ENCODE data around the gene CPLANE1. TPM values are rescaled to one million over a fixed set of nuclear protein-coding genes. Genes with fewer than 3 reads are reported as not detected.

CPLANE1 gene
- total RNA-seq, 2 donors from 2014 or later = 21.1 to 39.2 TPM

DNA sequence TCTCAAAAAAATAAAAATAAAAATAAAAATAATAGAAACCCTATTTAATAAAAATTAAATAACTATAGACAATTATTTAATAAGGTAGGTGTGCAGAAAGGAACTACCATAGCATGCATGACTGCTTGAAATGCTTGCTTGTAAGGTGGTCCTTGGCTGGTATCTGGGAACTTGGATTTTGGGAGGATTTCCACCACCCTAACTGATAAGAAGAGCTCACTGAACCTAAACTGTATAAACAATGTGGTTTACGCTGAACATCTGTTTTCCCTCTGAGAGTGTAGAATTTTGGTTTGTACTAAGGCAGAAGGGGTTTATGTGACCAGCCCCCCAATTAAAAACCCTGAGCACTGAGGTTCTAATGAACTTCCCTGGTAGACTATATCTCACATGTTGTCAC, 31.2 kb downstream of the CPLANE1 start:
- Histone ChIP-seq H3K27me3 (no peaks in the 10 kb centered on the region), H3K4me3 (no peak overlapping the region), H3K27ac (no peak overlapping the region), H3K4me1 (no peaks in the 10 kb centered on the region), H3K9me3 (no peaks in the 10 kb centered on the region), H3K36me3 (replicated peaks in 1 of 2; ENCODE audit: insufficient read depth in 1 of 2, low read depth in 2 of 2) (peaks cover 0 to 2% of the 10 kb centered on the region in 2 donors)
- WGBS, 2 donors = 100% methylated on average over 1 of the region's 1 CpG
- ATAC-seq (no peak), DNase-seq (no peak)
- intact Hi-C loops (cut with DNase I) = no loop called here
- TF ChIP-seq POLR2A (IDR thresholded peaks at IDR 0.05) = no peak
- TF ChIP-seq, protein P1, sequence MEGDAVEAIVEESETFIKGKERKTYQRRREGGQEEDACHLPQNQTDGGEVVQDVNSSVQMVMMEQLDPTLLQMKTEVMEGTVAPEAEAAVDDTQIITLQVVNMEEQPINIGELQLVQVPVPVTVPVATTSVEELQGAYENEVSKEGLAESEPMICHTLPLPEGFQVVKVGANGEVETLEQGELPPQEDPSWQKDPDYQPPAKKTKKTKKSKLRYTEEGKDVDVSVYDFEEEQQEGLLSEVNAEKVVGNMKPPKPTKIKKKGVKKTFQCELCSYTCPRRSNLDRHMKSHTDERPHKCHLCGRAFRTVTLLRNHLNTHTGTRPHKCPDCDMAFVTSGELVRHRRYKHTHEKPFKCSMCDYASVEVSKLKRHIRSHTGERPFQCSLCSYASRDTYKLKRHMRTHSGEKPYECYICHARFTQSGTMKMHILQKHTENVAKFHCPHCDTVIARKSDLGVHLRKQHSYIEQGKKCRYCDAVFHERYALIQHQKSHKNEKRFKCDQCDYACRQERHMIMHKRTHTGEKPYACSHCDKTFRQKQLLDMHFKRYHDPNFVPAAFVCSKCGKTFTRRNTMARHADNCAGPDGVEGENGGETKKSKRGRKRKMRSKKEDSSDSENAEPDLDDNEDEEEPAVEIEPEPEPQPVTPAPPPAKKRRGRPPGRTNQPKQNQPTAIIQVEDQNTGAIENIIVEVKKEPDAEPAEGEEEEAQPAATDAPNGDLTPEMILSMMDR (IDR thresholded peaks at IDR 0.05) = no peak

GRCh38 chr5:37214550-37214949, 34.6 kb downstream of the CPLANE1 start:
- ATAC-seq = no peak
- H3K27ac ChIP-seq = no peak overlapping the region

DNA sequence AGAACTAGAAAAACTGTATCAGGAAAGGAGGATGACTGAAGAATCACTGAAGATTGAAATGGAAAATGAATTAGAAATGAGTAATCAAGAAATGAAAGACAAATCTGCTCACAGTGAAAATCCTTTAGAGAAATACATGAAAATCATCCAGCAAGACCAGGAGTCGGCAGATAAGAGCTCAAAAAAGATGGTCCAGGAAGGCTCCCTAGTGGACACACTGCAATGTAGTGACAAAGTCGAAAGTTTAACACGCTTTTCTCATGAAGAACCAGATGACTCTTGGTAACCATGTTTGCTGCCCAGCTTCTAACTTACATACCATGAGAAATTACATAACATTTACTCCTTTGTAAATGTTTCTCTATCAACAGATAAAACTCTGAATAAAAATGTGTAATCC, 37.1 kb downstream of the CPLANE1 start:
- DNase-seq (no peak), ATAC-seq (no peak)
- TF ChIP-seq, protein P1 (IDR thresholded peaks at IDR 0.05) = no peak
- TF ChIP-seq POLR2A (IDR thresholded peaks at IDR 0.05) = no peak
- Histone ChIP-seq H3K27ac (no peak overlapping the region), H3K4me1 (no peaks in the 10 kb centered on the region), H3K36me3 (replicated peaks in 1 of 2; ENCODE audit: insufficient read depth in 1 of 2, low read depth in 2 of 2) (peaks cover 2 to 6% of the 10 kb centered on the region in 2 donors), H3K9me3 (no peaks in the 10 kb centered on the region), H3K27me3 (no peaks in the 10 kb centered on the region), H3K4me3 (no peak overlapping the region)
- intact Hi-C loops (cut with DNase I) = no loop called here
- 91 to 95% methylated on average over 3 of the region's 3 CpGs for WGBS, 2 donors

More at GRCh38 chr5:37214550-37214949, 34.6 kb downstream of the CPLANE1 start:
- intact Hi-C loops (cut with DNase I) = no loop called here
- Histone ChIP-seq H3K36me3 (replicated peaks in 1 of 2; ENCODE audit: insufficient read depth in 1 of 2, low read depth in 2 of 2) (peaks cover 0 to 4% of the 10 kb centered on the region in 2 donors), H3K4me1 (no peaks in the 10 kb centered on the region), H3K9me3 (no peaks in the 10 kb centered on the region), H3K27me3 (no peaks in the 10 kb centered on the region), H3K4me3 (no peak overlapping the region)
- no peak for DNase-seq
- 34 to 43% methylated on average over 1 of the region's 1 CpG for WGBS, 2 donors
- TF ChIP-seq POLR2A (IDR thresholded peaks at IDR 0.05) = no peak
- TF ChIP-seq, protein P1 (IDR thresholded peaks at IDR 0.05) = no peak

DNA sequence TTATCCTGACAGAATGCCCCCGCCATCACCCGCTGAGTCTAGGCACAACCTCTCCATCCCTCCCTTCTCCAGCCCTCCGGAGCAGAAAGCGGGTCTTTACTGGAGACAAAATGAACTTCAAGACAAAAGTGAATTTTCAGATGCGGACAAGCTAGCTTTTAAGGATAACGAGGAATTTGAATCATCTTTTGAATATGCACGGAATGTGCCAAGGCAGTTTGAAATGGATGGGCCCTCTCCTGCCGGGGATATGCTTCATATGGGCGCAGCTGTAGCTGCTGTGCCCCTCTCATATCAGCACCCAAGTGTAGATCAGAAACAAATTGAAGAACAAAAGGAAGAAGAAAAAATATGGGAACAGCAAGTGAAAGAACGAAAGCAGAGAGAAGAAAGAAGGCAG, 37.5 kb downstream of the CPLANE1 start:
- Histone ChIP-seq H3K36me3 (replicated peaks in 1 of 2; ENCODE audit: insufficient read depth in 1 of 2, low read depth in 2 of 2) (peaks cover 2 to 6% of the 10 kb centered on the region in 2 donors), H3K9me3 (no peaks in the 10 kb centered on the region), H3K27ac (no peak overlapping the region), H3K27me3 (no peaks in the 10 kb centered on the region), H3K4me1 (no peaks in the 10 kb centered on the region), H3K4me3 (no peak overlapping the region)
- WGBS, 2 donors = 93 to 98% methylated on average over 10 of the region's 10 CpGs
- DNase-seq = no peak
- no peak for TF ChIP-seq POLR2A (IDR thresholded peaks at IDR 0.05)
- TF ChIP-seq, protein P1 (IDR thresholded peaks at IDR 0.05) = no peak
- ATAC-seq = no peak
- intact Hi-C loops (cut with DNase I) = no loop called here

Data from body of pancreas (tissue), 4 donors.